NCI-H1694 treated with DMSO at 0.1 percent for 48 hours (cell line): ENCODE results near the gene CPSF4L.
"Not testable (repeated sequence)": the region's sequence is repeated elsewhere in the genome, so short reads cannot be mapped to it uniquely, and the experiment has no call there.

Experiments used
- DNase-seq: peaks from one replicate; lab custom pipeline; 2025; lab: John Stamatoyannopoulos, UW

The CPSF4L gene

GRCh38 chr17:73268582-73269328 is 7.1 kb upstream of the CPSF4L start:
- no peak for DNase-seq

- DNase-seq: no peak
Observed at GRCh38 chr17:73267648-73268537, 6.2 kb upstream of the CPSF4L start.

GRCh38 chr17:73266796-73267195 is 5.1 kb upstream of the CPSF4L start:
- DNase-seq: no peak

GRCh38 chr17:73265646-73266640 is 4.3 kb upstream of the CPSF4L start:
- DNase-seq: no peak

- not testable (repeated sequence) for DNase-seq
Observed at GRCh38 chr17:73264448-73264847, 2.8 kb upstream of the CPSF4L start.

- DNase-seq: no peak
Observed at GRCh38 chr17:73262676-73263642, 1.3 kb upstream of the CPSF4L start.

- DNase-seq: no peak
Observed at GRCh38 chr17:73261952-73262675, 434 bp upstream of the CPSF4L start.

GRCh38 chr17:73257516-73257915 is 4.2 kb downstream of the CPSF4L start:
- DNase-seq: no peak

- no peak for DNase-seq
Observed at GRCh38 chr17:73256220-73256619, 5.5 kb downstream of the CPSF4L start.

GRCh38 chr17:73255671-73256181 is 6.0 kb downstream of the CPSF4L start:
- peak; percentile 26 for DNase-seq

GRCh38 chr17:73251871-73252270 is 9.8 kb downstream of the CPSF4L start:
- DNase-seq: no peak

GRCh38 chr17:73250851-73251640 is 10.6 kb downstream of the CPSF4L start:
- no peak for DNase-seq

- DNase-seq: no peak
Observed at GRCh38 chr17:73249700-73250099, 12.0 kb downstream of the CPSF4L start.

- DNase-seq: no peak
Observed at GRCh38 chr17:73248532-73248931, 13.1 kb downstream of the CPSF4L start.

GRCh38 chr17:73247726-73248125 is 14.0 kb downstream of the CPSF4L start:
- DNase-seq: no peak

GRCh38 chr17:73240561-73240960 is 21.1 kb downstream of the CPSF4L start:
- DNase-seq: no peak

- no peak for DNase-seq
Observed at GRCh38 chr17:73237714-73238113, 24.0 kb downstream of the CPSF4L start.

- DNase-seq: no peak
Observed at GRCh38 chr17:73234736-73235135, 26.9 kb downstream of the CPSF4L start.
